ENCODE data around the gene NAV1. TPM values are rescaled to one million over a fixed set of nuclear protein-coding genes. Genes with fewer than 3 reads are reported as not detected.

Gene NAV1
- total and polyA plus RNA-seq, 2 donors, result 3.4 to 4.0 TPM

GRCh38 chr1:201507360-201507675, 31.6 kb upstream of the NAV1 start:
- Histone ChIP-seq H3K4me1 (ENCODE audit: control insufficient read depth in 2 of 2, insufficient read depth in 2 of 2, low read length in 2 of 2) (peaks cover 9 to 34% of the 10 kb centered on the region in 2 donors), H3K36me3 (ENCODE audit: control insufficient read depth in 2 of 2, insufficient read depth in 2 of 2, low read length in 1 of 2) (no peaks in the 10 kb centered on the region), H3K4me3 (ENCODE audit: low read length in 2 of 2) (peak overlapping the region; percentile 15 to 59), H3K9me3 (ENCODE audit: control insufficient read depth in 2 of 2, insufficient read depth in 1 of 2, low read length in 1 of 2) (no peaks in the 10 kb centered on the region), H3K27me3 (ENCODE audit: control insufficient read depth in 2 of 2, insufficient read depth in 1 of 2, low read length in 1 of 2) (no peaks in the 10 kb centered on the region), H3K27ac (ENCODE audit: low read depth in 1 of 2, low read length in 1 of 2) (peak overlapping the region in 1 of 2 donors; percentile 48)
- 37% methylated on average over 11 of the region's 11 CpGs for WGBS
- DNase-seq (ENCODE audit: low read depth in 6 of 9, low spot score in 9 of 9), result no peak

- Histone ChIP-seq H3K4me1 (ENCODE audit: control insufficient read depth in 2 of 2, insufficient read depth in 2 of 2, low read length in 2 of 2) (peaks cover 9 to 35% of the 10 kb centered on the region in 2 donors), H3K27me3 (ENCODE audit: control insufficient read depth in 2 of 2, insufficient read depth in 1 of 2, low read length in 1 of 2) (no peaks in the 10 kb centered on the region), H3K36me3 (ENCODE audit: control insufficient read depth in 2 of 2, insufficient read depth in 2 of 2, low read length in 1 of 2) (no peaks in the 10 kb centered on the region), H3K9me3 (ENCODE audit: control insufficient read depth in 2 of 2, insufficient read depth in 1 of 2, low read length in 1 of 2) (no peaks in the 10 kb centered on the region), H3K4me3 (ENCODE audit: low read length in 2 of 2) (no peak overlapping the region), H3K27ac (ENCODE audit: low read depth in 1 of 2, low read length in 1 of 2) (no peak overlapping the region)
- no peak for DNase-seq (ENCODE audit: low read depth in 6 of 9, low spot score in 9 of 9)
- 98% methylated on average over 2 of the region's 2 CpGs for WGBS
Observed at GRCh38 chr1:201508809-201509208, 30.1 kb upstream of the NAV1 start.

- peaks cover 9 to 34% of the 10 kb centered on the region in 2 donors for H3K4me1 ChIP-seq (ENCODE audit: control insufficient read depth in 2 of 2, insufficient read depth in 2 of 2, low read length in 2 of 2)
- no peaks in the 10 kb centered on the region for H3K9me3 ChIP-seq (ENCODE audit: control insufficient read depth in 2 of 2, insufficient read depth in 1 of 2, low read length in 1 of 2)
- H3K27me3 ChIP-seq (ENCODE audit: control insufficient read depth in 2 of 2, insufficient read depth in 1 of 2, low read length in 1 of 2), result no peaks in the 10 kb centered on the region
- no peaks in the 10 kb centered on the region for H3K36me3 ChIP-seq (ENCODE audit: control insufficient read depth in 2 of 2, insufficient read depth in 2 of 2, low read length in 1 of 2)
- 98% methylated on average over 2 of the region's 2 CpGs for WGBS
- no peak overlapping the region for H3K4me3 ChIP-seq (ENCODE audit: low read length in 2 of 2)
- DNase-seq (ENCODE audit: low read depth in 6 of 9, low spot score in 9 of 9), result no peak
- H3K27ac ChIP-seq (ENCODE audit: low read depth in 1 of 2, low read length in 1 of 2), result no peak overlapping the region
Observed at GRCh38 chr1:201509601-201510374, 29.1 kb upstream of the NAV1 start.

GRCh38 chr1:201510734-201511133, 28.2 kb upstream of the NAV1 start:
- DNase-seq (ENCODE audit: low read depth in 6 of 9, low spot score in 9 of 9), result no peak
- Histone ChIP-seq H3K27me3 (ENCODE audit: control insufficient read depth in 2 of 2, insufficient read depth in 1 of 2, low read length in 1 of 2) (no peaks in the 10 kb centered on the region), H3K4me1 (ENCODE audit: control insufficient read depth in 2 of 2, insufficient read depth in 2 of 2, low read length in 2 of 2) (peaks cover 3 to 26% of the 10 kb centered on the region in 2 donors), H3K9me3 (ENCODE audit: control insufficient read depth in 2 of 2, insufficient read depth in 1 of 2, low read length in 1 of 2) (no peaks in the 10 kb centered on the region), H3K4me3 (ENCODE audit: low read length in 2 of 2) (no peak overlapping the region), H3K36me3 (ENCODE audit: control insufficient read depth in 2 of 2, insufficient read depth in 2 of 2, low read length in 1 of 2) (no peaks in the 10 kb centered on the region), H3K27ac (ENCODE audit: low read depth in 1 of 2, low read length in 1 of 2) (no peak overlapping the region)
- 97% methylated on average over 1 of the region's 1 CpG for WGBS

GRCh38 chr1:201511396-201511940, 27.5 kb upstream of the NAV1 start:
- WGBS, result 85% methylated on average over 6 of the region's 6 CpGs
- peaks cover 2 to 19% of the 10 kb centered on the region in 2 donors for H3K4me1 ChIP-seq (ENCODE audit: control insufficient read depth in 2 of 2, insufficient read depth in 2 of 2, low read length in 2 of 2)
- no peaks in the 10 kb centered on the region for H3K9me3 ChIP-seq (ENCODE audit: control insufficient read depth in 2 of 2, insufficient read depth in 1 of 2, low read length in 1 of 2)
- peak overlapping the region in 1 of 2 donors; percentile 51 for H3K27ac ChIP-seq (ENCODE audit: low read depth in 1 of 2, low read length in 1 of 2)
- H3K27me3 ChIP-seq (ENCODE audit: control insufficient read depth in 2 of 2, insufficient read depth in 1 of 2, low read length in 1 of 2), result no peaks in the 10 kb centered on the region
- H3K4me3 ChIP-seq (ENCODE audit: low read length in 2 of 2), result no peak overlapping the region
- DNase-seq (ENCODE audit: low read depth in 6 of 9, low spot score in 9 of 9), result no peak
- no peaks in the 10 kb centered on the region for H3K36me3 ChIP-seq (ENCODE audit: control insufficient read depth in 2 of 2, insufficient read depth in 2 of 2, low read length in 1 of 2)

- no peaks in the 10 kb centered on the region for H3K27me3 ChIP-seq (ENCODE audit: control insufficient read depth in 2 of 2, insufficient read depth in 1 of 2, low read length in 1 of 2)
- no peak for DNase-seq (ENCODE audit: low read depth in 6 of 9, low spot score in 9 of 9)
- 92% methylated on average over 6 of the region's 6 CpGs for WGBS
- H3K4me3 ChIP-seq (ENCODE audit: low read length in 2 of 2), result no peak overlapping the region
- no peaks in the 10 kb centered on the region for H3K9me3 ChIP-seq (ENCODE audit: control insufficient read depth in 2 of 2, insufficient read depth in 1 of 2, low read length in 1 of 2)
- H3K27ac ChIP-seq (ENCODE audit: low read depth in 1 of 2, low read length in 1 of 2), result peak overlapping the region; percentile 53 to 58
- H3K36me3 ChIP-seq (ENCODE audit: control insufficient read depth in 2 of 2, insufficient read depth in 2 of 2, low read length in 1 of 2), result no peaks in the 10 kb centered on the region
- peaks cover 0 to 16% of the 10 kb centered on the region in 2 donors for H3K4me1 ChIP-seq (ENCODE audit: control insufficient read depth in 2 of 2, insufficient read depth in 2 of 2, low read length in 2 of 2)
Observed at GRCh38 chr1:201511941-201512539, 26.9 kb upstream of the NAV1 start.

- DNase-seq (ENCODE audit: low read depth in 6 of 9, low spot score in 9 of 9), result no peak
Observed at GRCh38 chr1:201513498-201514243, 25.3 kb upstream of the NAV1 start.

GRCh38 chr1:201514466-201514865, 24.5 kb upstream of the NAV1 start:
- WGBS, result 98% methylated on average over 2 of the region's 2 CpGs
- Histone ChIP-seq H3K9me3 (ENCODE audit: control insufficient read depth in 2 of 2, insufficient read depth in 1 of 2, low read length in 1 of 2) (no peaks in the 10 kb centered on the region), H3K36me3 (ENCODE audit: control insufficient read depth in 2 of 2, insufficient read depth in 2 of 2, low read length in 1 of 2) (no peaks in the 10 kb centered on the region), H3K4me3 (ENCODE audit: low read length in 2 of 2) (no peak overlapping the region), H3K4me1 (ENCODE audit: control insufficient read depth in 2 of 2, insufficient read depth in 2 of 2, low read length in 2 of 2) (peaks cover 0 to 7% of the 10 kb centered on the region in 2 donors), H3K27ac (ENCODE audit: low read depth in 1 of 2, low read length in 1 of 2) (no peak overlapping the region), H3K27me3 (ENCODE audit: control insufficient read depth in 2 of 2, insufficient read depth in 1 of 2, low read length in 1 of 2) (no peaks in the 10 kb centered on the region)
- no peak for DNase-seq (ENCODE audit: low read depth in 6 of 9, low spot score in 9 of 9)

More at GRCh38 chr1:201513498-201514243, 25.3 kb upstream of the NAV1 start:
- over 99% methylated on average over 6 of the region's 6 CpGs for WGBS
- peaks cover 0 to 7% of the 10 kb centered on the region in 2 donors for H3K4me1 ChIP-seq (ENCODE audit: control insufficient read depth in 2 of 2, insufficient read depth in 2 of 2, low read length in 2 of 2)
- H3K27me3 ChIP-seq (ENCODE audit: control insufficient read depth in 2 of 2, insufficient read depth in 1 of 2, low read length in 1 of 2), result no peaks in the 10 kb centered on the region
- no peak overlapping the region for H3K4me3 ChIP-seq (ENCODE audit: low read length in 2 of 2)
- H3K36me3 ChIP-seq (ENCODE audit: control insufficient read depth in 2 of 2, insufficient read depth in 2 of 2, low read length in 1 of 2), result no peaks in the 10 kb centered on the region
- H3K9me3 ChIP-seq (ENCODE audit: control insufficient read depth in 2 of 2, insufficient read depth in 1 of 2, low read length in 1 of 2), result no peaks in the 10 kb centered on the region
- no peak overlapping the region for H3K27ac ChIP-seq (ENCODE audit: low read depth in 1 of 2, low read length in 1 of 2)
